GM12873 (cell line): ENCODE measurements around the gene NXPH1.

Source experiments
- TF ChIP-seq, protein P1 (sequence below): IDR thresholded peaks from 2 replicates; pipeline ENCODE4 v1.5.1; 2012; ENCODE audit warnings: low read depth, mild to moderate bottlenecking, moderate library complexity, low read length, control low read depth; ENCODE audit not compliant: insufficient read depth; ENCODE audit errors: missing control alignments

The NXPH1 gene

GRCh38 chr7:8511855-8512254 lies 78.4 kb downstream of the NXPH1 start:
- TF ChIP-seq, protein P1, sequence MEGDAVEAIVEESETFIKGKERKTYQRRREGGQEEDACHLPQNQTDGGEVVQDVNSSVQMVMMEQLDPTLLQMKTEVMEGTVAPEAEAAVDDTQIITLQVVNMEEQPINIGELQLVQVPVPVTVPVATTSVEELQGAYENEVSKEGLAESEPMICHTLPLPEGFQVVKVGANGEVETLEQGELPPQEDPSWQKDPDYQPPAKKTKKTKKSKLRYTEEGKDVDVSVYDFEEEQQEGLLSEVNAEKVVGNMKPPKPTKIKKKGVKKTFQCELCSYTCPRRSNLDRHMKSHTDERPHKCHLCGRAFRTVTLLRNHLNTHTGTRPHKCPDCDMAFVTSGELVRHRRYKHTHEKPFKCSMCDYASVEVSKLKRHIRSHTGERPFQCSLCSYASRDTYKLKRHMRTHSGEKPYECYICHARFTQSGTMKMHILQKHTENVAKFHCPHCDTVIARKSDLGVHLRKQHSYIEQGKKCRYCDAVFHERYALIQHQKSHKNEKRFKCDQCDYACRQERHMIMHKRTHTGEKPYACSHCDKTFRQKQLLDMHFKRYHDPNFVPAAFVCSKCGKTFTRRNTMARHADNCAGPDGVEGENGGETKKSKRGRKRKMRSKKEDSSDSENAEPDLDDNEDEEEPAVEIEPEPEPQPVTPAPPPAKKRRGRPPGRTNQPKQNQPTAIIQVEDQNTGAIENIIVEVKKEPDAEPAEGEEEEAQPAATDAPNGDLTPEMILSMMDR, result no peak

DNA sequence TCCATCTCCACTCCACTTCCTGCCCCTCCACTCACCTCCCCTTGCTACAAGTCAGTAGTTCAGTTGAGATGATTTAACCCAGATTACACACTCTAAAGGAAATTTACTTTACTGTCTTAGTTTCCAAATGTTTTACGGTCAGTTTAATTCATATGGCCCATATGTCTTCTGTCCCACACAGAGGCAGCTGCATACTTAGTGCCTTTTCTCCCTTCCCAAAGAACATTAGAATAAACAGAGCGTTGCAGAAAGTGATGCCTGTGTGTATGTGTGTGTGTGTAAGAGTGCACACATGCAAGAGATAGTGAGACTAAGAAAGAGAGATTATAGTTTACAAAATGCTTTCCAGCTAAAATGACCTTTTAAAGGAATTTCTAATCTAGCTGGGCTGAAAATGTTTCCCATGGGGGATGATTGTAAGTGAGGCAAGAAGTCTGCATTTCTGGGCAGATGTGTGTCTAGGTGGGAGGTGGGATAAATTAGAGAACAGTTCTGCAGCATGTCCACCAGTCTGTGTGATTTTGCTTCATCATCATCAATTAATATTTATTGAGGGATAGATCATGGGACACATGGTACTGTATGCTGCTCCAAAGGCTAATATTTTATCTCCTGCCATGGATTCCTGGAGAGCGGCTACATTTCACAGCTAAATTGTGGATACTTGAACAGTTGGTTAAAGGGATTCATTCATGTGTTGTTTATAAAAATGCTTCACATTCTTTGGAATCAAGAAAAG lies 81.5 kb downstream of the NXPH1 start:
- TF ChIP-seq, protein P1, result no peak

- TF ChIP-seq, protein P1, result no peak
Measured at GRCh38 chr7:8515640-8516185, 82.3 kb downstream of the NXPH1 start.

GRCh38 chr7:8516976-8517375 lies 83.6 kb downstream of the NXPH1 start:
- TF ChIP-seq, protein P1, result no peak

- TF ChIP-seq, protein P1, result no peak
Measured at GRCh38 chr7:8528311-8528710, 94.9 kb downstream of the NXPH1 start.

DNA sequence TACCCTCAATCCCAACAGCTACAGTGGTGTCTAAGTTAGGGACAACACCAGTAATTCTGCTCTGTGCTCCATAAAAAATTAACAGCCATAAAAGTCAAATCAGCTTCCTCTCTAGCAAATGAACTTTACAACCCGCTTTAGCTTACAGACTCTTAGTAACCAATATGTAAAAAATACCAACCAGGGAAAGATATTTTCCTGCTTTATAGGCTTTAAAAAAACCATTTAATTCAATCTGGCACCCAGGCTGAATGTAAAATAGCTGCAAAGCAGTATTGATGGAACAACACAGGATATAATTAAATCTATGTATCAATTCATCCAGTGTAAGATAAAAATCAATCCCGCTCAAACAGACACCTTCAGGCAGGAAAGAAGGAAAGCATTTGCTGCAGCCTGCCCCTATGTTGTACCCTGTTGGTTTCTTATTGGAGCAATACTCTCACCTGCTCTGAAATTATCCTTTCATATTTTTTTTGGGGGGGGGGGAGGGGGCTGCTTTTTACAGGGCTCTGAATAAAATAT lies 98.6 kb downstream of the NXPH1 start:
- TF ChIP-seq, protein P1, result no peak

- TF ChIP-seq, protein P1, result no peak
Measured at GRCh38 chr7:8536431-8536830, 103.0 kb downstream of the NXPH1 start.
